Thymus (tissue), 11 donors: ENCODE data around the gene CARM1. TPM values are rescaled to one million over a fixed set of nuclear protein-coding genes. Genes with fewer than 3 reads are reported as not detected.

Experiments
- DNase-seq, 9 donors: peaks; one replicate each; pipeline ENCODE4 v3.0.0-alpha.2; 2013; ENCODE audit warnings: low spot score in 9 of 9, low read depth in 6 of 9, missing footprints in 1 of 9
- H3K27ac ChIP-seq, 2 donors: one replicate each; pipeline ENCODE4 v1.5.1; 2013; ENCODE audit warnings: control low read depth in 1 of 2, low read depth in 1 of 2, low read length in 1 of 2, mild to moderate bottlenecking in 1 of 2, moderate library complexity in 1 of 2
- H3K27me3 ChIP-seq, 2 donors: one replicate each; pipeline ENCODE4 v1.5.1; 2013; ENCODE audit warnings: low read length in 1 of 2; ENCODE audit not compliant: control insufficient read depth in 2 of 2, insufficient read depth in 1 of 2
- H3K36me3 ChIP-seq, 2 donors: one replicate each; pipeline ENCODE4 v1.5.1; 2013; ENCODE audit warnings: low read length in 1 of 2, mild to moderate bottlenecking in 1 of 2, moderate library complexity in 1 of 2; ENCODE audit not compliant: control insufficient read depth in 2 of 2, insufficient read depth in 2 of 2
- H3K4me1 ChIP-seq, 2 donors: one replicate each; pipeline ENCODE4 v1.5.1; 2013; ENCODE audit warnings: low read length in 2 of 2; ENCODE audit not compliant: control insufficient read depth in 2 of 2, insufficient read depth in 2 of 2
- H3K4me3 ChIP-seq, 2 donors: one replicate each; pipeline ENCODE4 v1.5.1; 2013; ENCODE audit warnings: low read length in 2 of 2, control low read depth in 1 of 2, mild to moderate bottlenecking in 1 of 2
- H3K9me3 ChIP-seq, 2 donors: one replicate each; pipeline ENCODE4 v1.5.1; 2013; ENCODE audit warnings: low read length in 1 of 2, mild to moderate bottlenecking in 1 of 2; ENCODE audit not compliant: control insufficient read depth in 2 of 2, insufficient read depth in 1 of 2
- WGBS: extraction: QIAGEN DNeasy Blood & Tissue Kit; methylation state at CpG from one replicate; pipeline ENCODE4 v1.1.7; 2013; 5-methylcytosine and 5-hydroxymethylcytosine counted together
- polyA plus RNA-seq: library from polyadenylated mRNA; stranded (reverse); fragments of 200-250 nt; gene quantifications from one replicate; pipeline ENCODE4 v1.2.3, GENCODE V29; 2013
- total RNA-seq: library from RNA; stranded (reverse); fragments of 120-200 nt; gene quantifications from one replicate; pipeline ENCODE4 v1.2.4, GENCODE V29; 2013
- donor health status: healthy.

CARM1 gene
- total and polyA plus RNA-seq, 2 donors: 7.0 to 30.8 TPM

DNA sequence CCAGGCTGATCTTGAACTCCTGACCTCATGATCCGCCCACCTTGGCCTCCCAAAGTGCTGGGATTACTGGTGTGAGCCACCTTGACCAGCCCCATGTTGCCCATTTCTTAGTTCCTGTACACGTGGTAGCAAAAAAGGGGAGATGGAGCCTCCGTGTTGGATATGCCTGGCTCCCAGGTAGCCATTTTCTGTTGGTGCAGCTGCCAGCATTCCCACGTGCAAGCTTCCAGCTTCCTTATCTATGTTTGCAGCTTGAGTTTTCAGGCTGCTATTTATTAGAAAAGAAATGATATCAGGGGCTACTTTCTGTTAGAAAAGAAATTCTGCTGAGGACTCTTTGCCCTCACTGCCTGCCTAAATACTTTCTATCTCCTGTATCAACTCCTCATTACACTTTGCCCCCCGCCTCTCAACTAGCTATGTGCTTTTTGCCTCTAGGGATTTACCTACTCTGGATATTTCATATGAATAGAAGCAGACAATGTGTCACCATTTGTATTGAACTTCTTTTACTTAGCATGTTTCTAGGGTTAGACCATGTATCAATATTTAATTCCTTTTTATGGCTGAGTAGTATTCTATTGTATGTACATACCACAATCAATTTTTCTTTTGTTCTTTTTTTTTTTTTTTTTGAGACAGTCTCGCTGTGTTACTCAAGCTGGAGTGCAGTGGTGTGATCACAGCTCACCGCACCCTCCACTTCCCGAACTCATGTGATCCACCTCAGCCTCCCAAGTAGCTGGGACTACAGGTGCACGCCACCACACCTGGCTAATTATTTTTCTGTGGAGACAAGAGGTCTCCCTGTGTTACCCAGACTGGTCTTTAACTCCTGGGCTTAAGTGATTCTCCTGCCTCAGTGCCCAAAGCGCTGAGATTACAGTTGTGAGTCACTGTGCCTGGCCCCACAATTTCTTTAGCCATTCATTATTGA, 32.0 kb upstream of the CARM1 start:
- no peak overlapping the region for H3K4me3 ChIP-seq
- peaks cover 3 to 6% of the 10 kb centered on the region in 2 donors for H3K36me3 ChIP-seq
- H3K9me3 ChIP-seq: peaks cover 1 to 30% of the 10 kb centered on the region in 2 donors
- WGBS: 92% methylated on average over 10 of the region's 10 CpGs
- no peak for DNase-seq
- H3K4me1 ChIP-seq: peaks cover 0 to 18% of the 10 kb centered on the region in 2 donors
- H3K27ac ChIP-seq: no peak overlapping the region
- no peaks in the 10 kb centered on the region for H3K27me3 ChIP-seq

DNA sequence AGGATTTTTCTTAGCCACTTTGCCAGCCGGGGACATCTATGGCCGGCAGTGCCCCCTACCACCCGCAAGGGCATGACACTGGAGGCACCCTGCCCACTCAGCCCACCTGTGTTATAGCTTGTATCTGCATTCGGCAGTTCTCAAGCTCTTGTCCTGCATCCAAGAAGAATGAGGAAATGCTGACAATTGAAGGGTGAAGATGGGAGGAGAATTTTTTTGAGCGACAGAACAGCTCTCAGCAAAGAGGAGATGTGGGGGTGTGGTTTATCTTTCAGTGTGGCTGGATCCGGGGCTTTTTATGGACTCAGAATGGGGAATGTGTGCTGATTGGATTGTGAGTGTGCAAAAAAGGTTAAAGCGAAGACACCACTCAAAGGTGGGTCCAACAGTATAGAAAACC, 28.6 kb upstream of the CARM1 start:
- Histone ChIP-seq H3K27me3 (no peaks in the 10 kb centered on the region), H3K36me3 (no peaks in the 10 kb centered on the region), H3K27ac (no peak overlapping the region), H3K4me3 (no peak overlapping the region), H3K4me1 (no peaks in the 10 kb centered on the region), H3K9me3 (peaks cover 0 to 26% of the 10 kb centered on the region in 2 donors)
- no peak for DNase-seq
- 99% methylated on average over 7 of the region's 7 CpGs for WGBS

DNA sequence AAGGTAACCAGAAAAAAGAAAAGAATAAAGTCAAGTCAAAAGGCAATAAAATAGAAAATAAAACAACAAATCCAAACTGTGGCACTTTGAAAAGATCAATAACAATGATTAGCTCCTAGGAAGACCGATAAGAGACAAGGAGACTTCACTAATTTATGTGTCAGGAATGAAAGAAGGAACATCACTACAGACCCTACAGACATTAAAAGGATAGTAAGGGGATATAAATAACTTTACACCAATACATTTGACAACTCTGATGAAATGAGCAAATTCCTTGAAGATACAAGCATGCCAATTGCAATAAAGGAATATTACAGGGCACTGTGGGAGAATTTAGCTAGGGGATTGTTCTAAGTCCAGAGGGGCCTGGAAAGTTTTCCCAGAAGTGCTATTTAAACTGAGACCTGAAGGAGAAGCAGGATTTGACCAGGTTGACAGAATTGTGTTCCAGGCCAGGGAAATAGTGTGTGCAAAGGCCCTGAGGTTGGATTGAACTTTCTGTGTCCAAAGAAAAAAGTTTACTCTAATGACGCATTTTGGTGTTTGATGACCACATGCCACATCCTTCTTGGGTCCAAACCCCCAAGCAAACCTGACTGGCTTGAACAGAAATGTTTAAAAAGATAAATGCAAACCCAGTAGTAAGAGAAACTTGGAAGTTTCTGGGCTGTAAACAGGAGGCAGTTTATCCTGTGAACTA, 24.7 kb upstream of the CARM1 start:
- Histone ChIP-seq H3K4me1 (peaks cover 0 to 6% of the 10 kb centered on the region in 2 donors), H3K4me3 (no peak overlapping the region), H3K27ac (no peak overlapping the region), H3K9me3 (peaks cover 0 to 21% of the 10 kb centered on the region in 2 donors), H3K27me3 (no peaks in the 10 kb centered on the region), H3K36me3 (no peaks in the 10 kb centered on the region)
- WGBS: 98% methylated on average over 2 of the region's 2 CpGs
- no peak for DNase-seq

DNA sequence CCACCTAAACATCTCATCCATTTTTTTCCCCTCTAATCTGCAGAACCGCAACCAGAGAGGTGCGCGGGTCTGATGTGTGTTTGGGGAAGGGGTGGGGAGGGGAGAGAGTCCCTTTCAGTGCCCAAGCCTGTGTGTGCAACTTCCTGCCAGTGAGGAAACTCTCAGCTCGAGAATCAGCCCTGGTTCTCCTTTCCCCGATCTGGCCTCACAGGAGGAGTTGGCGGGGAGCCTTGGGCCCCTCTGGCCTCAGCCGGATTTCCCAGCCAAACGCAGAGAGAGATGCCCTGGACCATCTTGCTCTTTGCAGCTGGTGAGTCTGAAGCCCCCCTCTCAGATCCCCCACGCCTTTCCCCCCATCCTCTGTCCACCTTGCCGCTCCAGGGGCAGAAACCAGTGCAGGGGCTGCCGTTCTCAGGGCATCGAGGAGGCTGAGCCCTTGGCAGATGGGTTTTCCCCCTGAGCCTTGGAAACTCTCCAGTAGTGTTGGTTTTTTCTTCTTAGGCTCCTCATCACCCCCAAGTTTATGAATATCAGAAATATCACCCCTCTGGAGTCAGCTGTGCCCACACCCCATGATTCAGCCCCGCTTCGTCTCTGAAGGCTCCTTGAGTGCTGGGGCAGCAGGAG, 23.0 kb upstream of the CARM1 start, which contains the start of gene C19orf38:
C19orf38 (plus strand) TSS at position 186 of the 627 bp plus-strand sequence; CDS start at position 280, 94 bp downstream.
- H3K9me3 ChIP-seq: peaks cover 0 to 15% of the 10 kb centered on the region in 2 donors
- H3K27me3 ChIP-seq: no peaks in the 10 kb centered on the region
- peak in 1 of 9 donors; percentile 53 for DNase-seq
- H3K27ac ChIP-seq: peak within 1 kb of the TSS in 1 of 2 donors; percentile 51
- 20% methylated on average over 14 of the region's 14 CpGs for WGBS
- H3K4me3 ChIP-seq: peak within 1 kb of the TSS in 1 of 2 donors; percentile 26
- H3K4me1 ChIP-seq: peaks cover 0 to 6% of the 10 kb centered on the region in 2 donors
- no peaks in the 10 kb centered on the region for H3K36me3 ChIP-seq

DNA sequence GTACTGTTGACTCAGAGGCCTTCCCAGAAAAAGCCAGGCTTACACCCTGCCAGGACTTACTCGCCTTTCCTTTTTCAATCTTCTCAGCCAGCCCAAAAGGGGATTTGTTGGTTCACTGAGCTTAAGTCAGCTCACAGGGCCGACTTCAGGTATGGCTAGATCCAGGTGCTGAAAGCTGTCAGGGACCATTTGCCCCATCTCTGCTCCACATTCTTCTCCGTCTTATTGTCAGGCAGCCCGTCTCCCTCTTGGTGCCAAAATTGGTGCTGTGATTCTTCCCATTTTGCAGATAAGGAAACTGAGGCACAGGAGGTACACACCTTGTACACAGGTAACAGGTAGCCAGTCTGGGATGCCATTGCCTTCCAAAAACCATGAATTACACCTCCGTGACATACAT, 20.7 kb upstream of the CARM1 start:
- Histone ChIP-seq H3K27ac (no peak overlapping the region), H3K4me3 (no peak overlapping the region), H3K9me3 (peaks cover 0 to 14% of the 10 kb centered on the region in 2 donors), H3K4me1 (peaks cover 0 to 6% of the 10 kb centered on the region in 2 donors), H3K36me3 (no peaks in the 10 kb centered on the region), H3K27me3 (no peaks in the 10 kb centered on the region)
- WGBS: 99% methylated on average over 5 of the region's 5 CpGs
- DNase-seq: no peak

DNA sequence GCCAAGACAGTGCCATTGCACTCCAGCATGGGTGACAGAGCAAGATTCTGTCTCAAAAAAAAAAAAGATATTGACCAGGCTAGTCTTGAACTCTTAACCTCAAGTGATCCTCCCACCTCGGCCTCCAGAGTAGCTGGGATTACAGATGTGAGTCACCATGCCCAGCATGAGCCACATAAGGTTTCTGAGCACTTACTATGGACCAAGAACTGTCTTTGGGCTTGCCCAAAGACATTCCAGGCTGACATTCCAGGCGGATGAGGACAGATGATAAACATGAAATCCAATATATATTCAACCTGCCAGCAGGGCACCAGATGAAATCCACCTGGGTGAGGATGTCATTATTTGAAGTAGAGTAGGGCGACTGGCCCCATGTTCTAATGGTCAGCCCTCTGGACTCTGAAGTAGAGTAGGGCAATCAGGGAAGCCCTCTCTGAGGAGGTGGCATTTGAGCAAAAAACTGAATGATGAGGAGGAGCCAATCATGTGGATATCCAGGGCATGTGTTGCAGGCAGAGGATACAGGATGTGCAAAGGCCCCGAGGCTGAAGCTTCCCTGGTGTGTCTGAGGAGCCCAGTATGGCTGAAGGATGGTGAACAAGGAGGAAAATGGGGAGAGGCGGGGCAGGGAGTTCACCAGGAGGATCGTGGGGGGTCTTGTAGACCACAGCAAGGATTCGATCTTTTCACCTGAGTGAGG, 19.1 kb upstream of the CARM1 start:
- Histone ChIP-seq H3K9me3 (peaks cover 0 to 5% of the 10 kb centered on the region in 2 donors), H3K4me1 (peaks cover 0 to 6% of the 10 kb centered on the region in 2 donors), H3K27me3 (no peaks in the 10 kb centered on the region), H3K36me3 (no peaks in the 10 kb centered on the region), H3K27ac (no peak overlapping the region), H3K4me3 (no peak overlapping the region)
- 95% methylated on average over 7 of the region's 7 CpGs for WGBS
- DNase-seq: no peak

DNA sequence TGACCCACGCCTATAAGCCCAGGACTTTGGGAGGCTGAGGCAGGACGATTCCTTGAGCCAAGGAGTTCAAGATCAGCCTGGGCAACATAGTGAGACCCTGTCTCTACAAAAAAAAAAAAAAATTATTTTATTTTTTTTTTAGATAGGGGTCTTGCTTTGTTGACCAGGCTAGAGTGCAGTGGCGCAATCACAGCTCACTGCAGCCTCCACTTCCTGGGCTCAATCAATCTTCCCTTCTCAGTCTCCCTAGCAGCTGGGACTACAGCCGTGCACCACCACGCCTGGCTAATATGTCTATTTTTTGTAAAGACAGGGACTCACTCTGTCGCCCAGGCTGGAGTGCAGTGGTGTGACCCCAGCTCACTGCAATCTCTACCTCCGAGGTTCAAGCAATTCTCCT, 18.4 kb upstream of the CARM1 start:
- no peak for DNase-seq
- H3K9me3 ChIP-seq: no peaks in the 10 kb centered on the region
- no peaks in the 10 kb centered on the region for H3K36me3 ChIP-seq
- no peaks in the 10 kb centered on the region for H3K27me3 ChIP-seq
- peaks cover 0 to 6% of the 10 kb centered on the region in 2 donors for H3K4me1 ChIP-seq
- H3K27ac ChIP-seq: no peak overlapping the region
- no peak overlapping the region for H3K4me3 ChIP-seq
- 97% methylated on average over 7 of the region's 7 CpGs for WGBS

DNA sequence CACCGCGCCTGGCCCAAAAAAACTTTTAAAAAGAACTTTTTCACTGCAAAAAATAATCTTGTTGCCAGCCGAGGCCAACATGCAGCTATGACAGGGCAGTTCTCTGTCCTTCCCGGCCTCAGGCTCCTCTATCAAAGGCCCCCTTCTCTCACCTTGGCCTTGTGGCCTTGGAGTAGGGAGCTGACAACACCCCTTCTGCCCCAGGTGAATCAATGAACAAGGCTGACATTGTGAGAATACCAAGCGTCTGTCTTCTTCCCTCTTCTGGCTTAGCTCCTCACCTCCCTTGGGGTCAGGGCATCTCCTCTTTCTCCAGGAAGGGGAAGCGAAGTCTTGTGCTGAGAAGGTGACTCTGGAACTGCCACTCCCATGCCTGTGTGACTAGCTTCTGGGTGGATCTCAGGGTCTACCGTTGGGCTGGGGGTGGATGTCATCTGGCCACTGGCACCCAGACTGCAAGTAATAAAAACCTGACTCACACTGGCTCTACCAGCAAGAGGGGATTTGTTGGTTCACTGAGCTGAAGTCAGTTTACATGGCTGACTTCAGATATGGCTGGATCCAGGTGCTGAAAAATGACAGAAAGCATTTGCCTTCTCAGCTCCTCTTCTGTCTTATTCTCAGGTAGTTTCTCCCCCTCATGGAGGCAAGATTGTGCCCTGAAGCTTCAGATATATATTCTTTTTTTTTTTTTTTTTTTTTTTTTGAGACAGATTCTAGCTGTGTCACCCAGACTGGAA, 16.8 kb upstream of the CARM1 start:
- no peak overlapping the region for H3K27ac ChIP-seq
- DNase-seq: no peak
- H3K9me3 ChIP-seq: no peaks in the 10 kb centered on the region
- H3K36me3 ChIP-seq: no peaks in the 10 kb centered on the region
- WGBS: 96% methylated on average over 7 of the region's 7 CpGs
- no peaks in the 10 kb centered on the region for H3K27me3 ChIP-seq
- H3K4me3 ChIP-seq: no peak overlapping the region
- no peaks in the 10 kb centered on the region for H3K4me1 ChIP-seq
